Stimulated activated CD4-positive, alpha-beta T cell treated with anti-CD3 and anti-CD28 coated beads, Interleukin-2, amount 100 ng/mL, for 48 hours (primary cell): ENCODE results near the gene CNIH2.
"Not testable (repeated sequence)": the region's sequence is repeated elsewhere in the genome, so short reads cannot be mapped to it uniquely, and the experiment has no call there.

Experiments used
- DNase-seq, 2 donors: peaks; one replicate each; pipeline ENCODE4 v3.0.0-alpha.2; 2020

CNIH2 gene

GRCh38 chr11:66277471-66278362 is at the start of gene CNIH2:
Gene CNIH2 (plus strand): TSS chr11:66278175. CDS start chr11:66278457, 282 bp downstream.
- peak; percentile 40 to 52 for DNase-seq

GRCh38 chr11:66228521-66228920 is 49.5 kb upstream of the CNIH2 start:
- no peak for DNase-seq

DNA sequence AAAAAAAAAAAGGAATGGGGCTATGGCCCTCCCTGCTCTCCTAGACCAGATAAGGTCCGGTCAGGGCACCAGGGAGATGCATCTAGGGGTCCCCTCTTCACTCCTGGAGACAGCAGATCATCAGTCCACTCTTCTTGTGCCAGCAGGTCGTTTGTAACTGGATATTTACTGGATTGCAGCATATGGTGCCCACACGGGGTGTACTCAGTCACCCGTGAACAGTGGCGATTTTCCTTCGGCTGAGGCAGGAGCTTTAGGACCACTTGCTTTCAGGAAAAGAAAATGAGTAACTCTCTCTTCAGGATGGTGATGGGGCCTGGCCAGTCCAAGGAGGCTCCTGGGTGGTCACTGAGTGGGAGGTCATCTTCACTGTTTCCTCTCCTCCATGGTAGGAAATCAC is 47.8 kb upstream of the CNIH2 start:
- no peak for DNase-seq

GRCh38 chr11:66230978-66231377 is 47.0 kb upstream of the CNIH2 start:
- DNase-seq = no peak

DNA sequence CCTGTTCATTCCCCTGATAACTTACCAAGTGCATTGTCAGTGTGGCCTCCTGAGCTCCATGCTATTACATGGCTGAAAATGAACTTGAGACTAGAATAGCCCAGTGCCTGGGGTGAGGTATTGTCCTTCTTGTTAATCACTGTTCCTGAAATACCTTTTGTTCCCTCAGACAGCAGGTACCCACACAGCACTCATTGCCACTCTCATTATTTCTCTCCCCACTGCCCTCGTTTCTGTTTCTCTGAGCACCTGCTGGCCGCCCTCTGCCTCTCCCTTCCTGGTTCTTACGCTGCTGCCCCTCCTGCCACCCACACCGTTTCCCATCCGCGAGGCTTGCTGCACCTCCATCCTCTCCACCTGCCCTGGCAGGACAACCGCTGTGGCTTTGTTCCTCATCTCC is 46.4 kb upstream of the CNIH2 start:
- no peak for DNase-seq

- DNase-seq = no peak
Measured at GRCh38 chr11:66232769-66233168, 45.2 kb upstream of the CNIH2 start.

- no peak for DNase-seq
Measured at GRCh38 chr11:66233301-66233700, 44.7 kb upstream of the CNIH2 start.

GRCh38 chr11:66235141-66235540 is 42.8 kb upstream of the CNIH2 start:
- DNase-seq = no peak

- DNase-seq = no peak
Measured at GRCh38 chr11:66237867-66238266, 40.1 kb upstream of the CNIH2 start.

- DNase-seq = no peak
Measured at GRCh38 chr11:66238786-66239413, 39.1 kb upstream of the CNIH2 start.

GRCh38 chr11:66239511-66239910 is 38.5 kb upstream of the CNIH2 start:
- DNase-seq = no peak

- no peak for DNase-seq
Measured at GRCh38 chr11:66239998-66240780, 37.8 kb upstream of the CNIH2 start.

DNA sequence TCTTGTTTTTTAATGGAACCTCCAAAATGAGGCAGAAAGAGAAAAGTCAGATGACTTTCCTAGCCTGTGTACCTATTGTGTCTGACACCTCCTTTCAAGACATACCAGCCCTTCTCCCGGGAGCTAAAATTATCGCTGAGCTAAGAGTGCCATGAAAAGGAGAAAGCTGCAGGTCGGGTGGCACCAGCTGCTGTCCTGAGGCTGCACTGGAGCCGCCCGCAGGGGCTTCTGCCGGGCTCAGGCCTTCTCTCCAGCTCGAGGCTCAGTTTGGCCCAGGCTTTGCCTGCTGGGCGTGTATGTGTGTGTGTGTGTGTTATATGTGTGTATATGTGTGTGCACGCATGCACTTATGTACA is 37.2 kb upstream of the CNIH2 start:
- DNase-seq = no peak

GRCh38 chr11:66242095-66242765 is 35.7 kb upstream of the CNIH2 start:
- DNase-seq = no peak

DNA sequence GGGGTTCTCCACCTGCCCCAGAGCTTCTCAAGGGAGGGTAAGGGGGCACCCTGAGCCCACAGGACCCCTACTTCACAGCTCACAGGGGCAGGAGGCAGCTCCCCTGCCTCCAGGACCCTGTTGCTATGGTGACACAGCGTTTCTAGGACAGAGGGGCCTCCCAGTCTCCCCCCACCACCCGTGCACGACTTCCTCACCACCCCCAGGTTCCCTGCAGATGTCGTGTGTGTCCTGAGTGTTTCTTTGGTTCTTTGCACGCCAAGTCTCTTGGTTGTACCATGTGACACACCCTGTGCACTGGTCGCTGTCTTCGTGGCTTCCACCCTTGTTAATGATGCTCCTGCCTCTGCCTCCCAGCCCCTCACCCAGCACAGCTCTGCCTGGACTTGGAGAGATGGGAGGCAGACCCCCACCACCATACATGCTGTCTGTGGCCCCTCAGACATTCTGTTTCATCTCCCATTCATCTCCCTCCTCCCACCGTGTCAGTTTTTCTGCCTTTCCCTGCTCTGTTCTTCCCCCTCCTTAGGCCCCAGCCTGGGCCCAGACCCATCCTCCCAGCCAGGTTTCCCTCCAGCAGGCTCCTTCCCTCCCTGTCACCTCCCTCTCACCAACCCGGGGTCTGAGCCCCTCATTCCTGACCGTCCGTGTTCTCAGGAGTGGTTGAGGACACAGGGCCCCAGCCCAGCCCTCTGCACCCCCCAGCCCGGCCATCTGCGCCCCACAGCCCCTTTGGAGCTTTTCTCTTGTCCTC is 34.0 kb upstream of the CNIH2 start:
- no peak for DNase-seq

- no peak for DNase-seq
Measured at GRCh38 chr11:66247295-66247694, 30.7 kb upstream of the CNIH2 start.

GRCh38 chr11:66247801-66248200 is 30.2 kb upstream of the CNIH2 start:
- DNase-seq = no peak

DNA sequence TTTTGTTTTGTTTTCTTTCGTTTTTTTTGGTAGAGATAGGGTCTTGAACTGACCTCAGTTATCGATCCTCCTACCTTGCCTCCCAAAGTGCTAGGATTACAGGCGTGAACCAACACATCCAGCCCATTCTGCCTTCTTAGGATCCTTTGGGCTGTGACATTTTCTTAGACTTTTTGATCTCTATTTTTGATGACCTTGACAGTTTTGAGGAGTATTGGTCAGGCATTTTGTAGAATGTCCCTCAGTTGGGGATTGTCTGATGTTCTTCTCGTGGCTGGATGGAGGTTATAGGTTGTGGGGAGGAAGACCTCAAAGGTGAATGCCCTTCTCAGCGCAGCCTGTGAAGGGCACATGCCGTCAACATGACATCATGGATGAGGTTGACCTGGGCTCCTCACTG is 29.1 kb upstream of the CNIH2 start:
- DNase-seq = no peak

DNA sequence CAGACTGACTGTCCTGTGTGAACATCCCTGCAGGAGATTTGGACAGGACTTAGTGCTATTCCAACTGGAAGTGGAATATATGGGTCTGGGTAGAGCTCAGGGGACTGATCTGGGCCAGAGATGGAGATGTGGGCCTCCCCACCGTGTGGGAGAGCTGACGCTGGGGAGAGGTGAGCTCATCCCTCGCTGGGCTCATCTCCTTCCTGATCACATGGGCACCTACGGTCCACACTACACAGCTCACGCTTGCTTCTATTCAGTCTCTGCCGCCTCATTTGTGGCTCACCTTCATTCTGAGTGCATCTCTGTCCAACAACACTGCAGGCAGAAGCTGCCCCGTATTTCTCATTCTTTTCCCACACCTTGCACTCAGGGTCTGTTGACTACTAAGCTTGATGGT is 26.2 kb upstream of the CNIH2 start:
- no peak for DNase-seq

DNA sequence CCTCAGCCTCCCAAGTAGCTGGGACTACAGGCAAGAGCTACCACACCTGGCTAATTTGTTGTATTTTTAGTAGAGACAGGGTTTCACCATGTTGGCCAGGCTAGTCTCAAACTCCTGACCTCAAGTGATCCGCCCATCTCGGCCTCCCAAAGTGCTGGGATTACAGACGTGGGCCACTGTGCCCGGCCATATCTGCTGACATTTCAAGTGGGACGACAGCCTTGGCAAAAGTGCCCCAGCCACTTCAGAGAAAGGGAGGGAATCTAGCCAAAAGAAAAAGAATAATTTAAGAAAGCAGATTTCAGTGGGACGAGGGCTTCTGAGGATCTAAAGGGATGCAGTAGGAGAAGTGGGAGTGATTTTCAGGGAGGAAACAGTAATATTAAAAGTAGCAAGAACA is 24.9 kb upstream of the CNIH2 start:
- not testable (repeated sequence) for DNase-seq

DNA sequence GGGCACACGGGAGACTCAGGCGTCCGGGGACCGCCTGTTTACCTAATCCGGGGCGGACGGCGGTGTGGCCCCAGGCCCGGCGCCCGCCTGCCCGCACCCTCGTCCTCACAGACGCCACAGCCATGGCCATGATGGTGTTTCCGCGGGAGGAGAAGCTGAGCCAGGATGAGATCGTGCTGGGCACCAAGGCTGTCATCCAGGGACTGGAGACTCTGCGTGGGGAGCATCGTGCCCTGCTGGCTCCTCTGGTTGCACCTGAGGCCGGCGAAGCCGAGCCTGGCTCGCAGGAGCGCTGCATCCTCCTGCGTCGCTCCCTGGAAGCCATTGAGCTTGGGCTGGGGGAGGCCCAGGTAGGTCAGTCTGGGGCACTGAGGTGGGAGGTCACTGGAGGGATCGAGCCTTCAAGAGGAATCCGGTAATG is 19.5 kb upstream of the CNIH2 start:
- no peak for DNase-seq

- no peak for DNase-seq
Measured at GRCh38 chr11:66259225-66259624, 18.8 kb upstream of the CNIH2 start.
